SK-MEL-5 (cell line): ENCODE results near the gene ANKLE1. TPM values are rescaled to one million over a fixed set of nuclear protein-coding genes. Genes with fewer than 3 reads are reported as not detected.

ENCODE experiments used
- DNase-seq: peaks from one replicate; pipeline ENCODE4 v3.0.0-alpha.2; 2016; ENCODE audit warnings: low read depth, low spot score
- in situ Hi-C: cut with HindIII; loops from 2 replicates; pipeline ENCODE4 v1.10.0; 2016; ENCODE audit warnings: low sequenced_read_pairs, high pct_unique_total_duplicates, low pct_unique_long_range_greater_than_20kb
- total RNA-seq: library from RNA; depleted of rRNA; stranded (reverse); fragments of >200 nt; shearing (Covaris generic); gene quantifications from 2 replicates; pipeline ENCODE4 v1.2.3, GENCODE V29; 2014

The ANKLE1 gene
- total RNA-seq, 1 experiment from 2014 or later = 1.3 TPM

GRCh38 chr19:17314007-17314593, 32.4 kb downstream of the ANKLE1 start:
- in situ Hi-C loops = no loop called here

GRCh38 chr19:17318966-17319365, 37.3 kb downstream of the ANKLE1 start:
- no peak for DNase-seq

More at GRCh38 chr19:17314007-17314593, 32.4 kb downstream of the ANKLE1 start:
- no peak for DNase-seq

GRCh38 chr19:17319473-17320238, 38.0 kb downstream of the ANKLE1 start:
- DNase-seq = no peak
- in situ Hi-C loops = no loop called here

More at GRCh38 chr19:17318966-17319365, 37.3 kb downstream of the ANKLE1 start:
- in situ Hi-C loops = no loop called here

GRCh38 chr19:17320435-17320834, 38.7 kb downstream of the ANKLE1 start:
- in situ Hi-C loops = no loop called here
- DNase-seq = no peak

GRCh38 chr19:17321655-17322489, 40.2 kb downstream of the ANKLE1 start:
- in situ Hi-C loops = no loop called here
- no peak for DNase-seq

GRCh38 chr19:17322854-17323253, 41.2 kb downstream of the ANKLE1 start:
- DNase-seq = no peak
- in situ Hi-C loops = no loop called here

GRCh38 chr19:17323300-17323963, 41.7 kb downstream of the ANKLE1 start:
- no peak for DNase-seq
- in situ Hi-C loops = no loop called here

- DNase-seq = no peak
- in situ Hi-C loops = no loop called here
These were observed 42.2 kb downstream of the ANKLE1 start for GRCh38 chr19:17323964-17324332.

GRCh38 chr19:17324357-17325114, 42.8 kb downstream of the ANKLE1 start:
- DNase-seq = no peak
- in situ Hi-C loops = no loop called here

- DNase-seq = no peak
- in situ Hi-C loops = no loop called here
These were observed 43.4 kb downstream of the ANKLE1 start for GRCh38 chr19:17325133-17325532.

- no peak for DNase-seq
- in situ Hi-C loops = no loop called here
These were observed 44.3 kb downstream of the ANKLE1 start for GRCh38 chr19:17325881-17326594.

GRCh38 chr19:17326595-17326966, 44.9 kb downstream of the ANKLE1 start:
- in situ Hi-C loops = no loop called here
- DNase-seq = no peak

- in situ Hi-C loops = no loop called here
- DNase-seq = no peak
These were observed 45.5 kb downstream of the ANKLE1 start for GRCh38 chr19:17327068-17327653.

- in situ Hi-C loops = no loop called here
- peak; percentile 84 for DNase-seq
These were observed 46.2 kb downstream of the ANKLE1 start for GRCh38 chr19:17327654-17328516.

- in situ Hi-C loops = no loop called here
- DNase-seq = no peak
These were observed 47.0 kb downstream of the ANKLE1 start for GRCh38 chr19:17328517-17329365.
